HG02588 (cell line): ENCODE data around the gene SHD.
"Not testable (repeated sequence)": the region's sequence is repeated elsewhere in the genome, so short reads cannot be mapped to it uniquely, and the experiment has no call there.

ENCODE experiments used
- ATAC-seq: cut with Tn5 transposase; IDR thresholded peaks from one replicate; pipeline ENCODE4 v1.9.1; 2021; ENCODE audit warnings: mild to moderate bottlenecking, moderate library complexity; ENCODE audit not compliant: unreplicated experiment

SHD gene

GRCh38 chr19:4267101-4267900, 11.8 kb upstream of the SHD start:
- no peak for ATAC-seq

- no peak for ATAC-seq
Observed at GRCh38 chr19:4267901-4268815, 10.9 kb upstream of the SHD start.

- no peak for ATAC-seq
Observed at GRCh38 chr19:4268816-4269430, 10.1 kb upstream of the SHD start.

GRCh38 chr19:4272894-4273293, 6.2 kb upstream of the SHD start:
- no peak for ATAC-seq

- ATAC-seq = not testable (repeated sequence)
Observed at GRCh38 chr19:4274321-4274686, 4.8 kb upstream of the SHD start.

GRCh38 chr19:4277191-4277696, 1.8 kb upstream of the SHD start:
- ATAC-seq = no peak

GRCh38 chr19:4278010-4278409, 1.1 kb upstream of the SHD start:
- ATAC-seq = no peak

GRCh38 chr19:4279267-4279529, 132 bp downstream of the SHD start:
- ATAC-seq = no peak

- ATAC-seq = no peak
Observed at GRCh38 chr19:4279530-4280422, 710 bp downstream of the SHD start.

GRCh38 chr19:4284176-4284958, 5.3 kb downstream of the SHD start:
- ATAC-seq = no peak

- ATAC-seq = no peak
Observed at GRCh38 chr19:4284974-4285373, 5.9 kb downstream of the SHD start.

- not testable (repeated sequence) for ATAC-seq
Observed at GRCh38 chr19:4286141-4286540, 7.1 kb downstream of the SHD start.

GRCh38 chr19:4288091-4288777, 9.2 kb downstream of the SHD start:
- no peak for ATAC-seq

GRCh38 chr19:4291184-4291732, 12.2 kb downstream of the SHD start:
- ATAC-seq = no peak

- no peak for ATAC-seq
Observed at GRCh38 chr19:4292515-4292914, 13.4 kb downstream of the SHD start.

- no peak for ATAC-seq
Observed at GRCh38 chr19:4294389-4294788, 15.3 kb downstream of the SHD start.

- no peak for ATAC-seq
Observed at GRCh38 chr19:4295972-4296771, 17.1 kb downstream of the SHD start.
